Measurements from ENCODE around the gene FLYWCH2.
"Not testable (repeated sequence)": the region's sequence is repeated elsewhere in the genome, so short reads cannot be mapped to it uniquely, and the experiment has no call there.

The FLYWCH2 gene

GRCh38 chr16:2912330-2913199 is 29.6 kb downstream of the FLYWCH2 start:
- no peak for DNase-seq (ENCODE audit: low read depth in 2 of 2)

GRCh38 chr16:2913603-2914002 is 30.6 kb downstream of the FLYWCH2 start:
- DNase-seq (ENCODE audit: low read depth in 2 of 2): no peak

DNA sequence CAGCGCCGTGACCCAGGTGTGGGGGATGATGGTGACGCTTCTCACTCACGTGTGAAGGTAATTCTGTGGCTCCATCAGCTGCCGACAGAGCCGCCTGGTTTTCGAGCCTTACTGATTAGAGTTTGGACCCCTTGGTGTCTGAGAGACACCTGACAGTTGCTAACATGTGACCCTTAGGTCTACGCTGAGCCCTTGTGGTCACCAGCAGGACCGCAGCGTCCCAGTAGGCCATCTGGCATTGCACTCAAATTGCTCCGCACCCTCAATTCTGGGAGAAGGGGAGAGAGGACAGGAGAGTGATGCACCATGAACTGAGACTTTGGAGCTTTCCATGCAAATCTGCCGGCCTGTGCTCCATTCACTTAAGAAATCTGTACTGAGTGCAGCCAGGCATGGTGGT is 31.2 kb downstream of the FLYWCH2 start:
- DNase-seq (ENCODE audit: low read depth in 2 of 2): no peak

DNA sequence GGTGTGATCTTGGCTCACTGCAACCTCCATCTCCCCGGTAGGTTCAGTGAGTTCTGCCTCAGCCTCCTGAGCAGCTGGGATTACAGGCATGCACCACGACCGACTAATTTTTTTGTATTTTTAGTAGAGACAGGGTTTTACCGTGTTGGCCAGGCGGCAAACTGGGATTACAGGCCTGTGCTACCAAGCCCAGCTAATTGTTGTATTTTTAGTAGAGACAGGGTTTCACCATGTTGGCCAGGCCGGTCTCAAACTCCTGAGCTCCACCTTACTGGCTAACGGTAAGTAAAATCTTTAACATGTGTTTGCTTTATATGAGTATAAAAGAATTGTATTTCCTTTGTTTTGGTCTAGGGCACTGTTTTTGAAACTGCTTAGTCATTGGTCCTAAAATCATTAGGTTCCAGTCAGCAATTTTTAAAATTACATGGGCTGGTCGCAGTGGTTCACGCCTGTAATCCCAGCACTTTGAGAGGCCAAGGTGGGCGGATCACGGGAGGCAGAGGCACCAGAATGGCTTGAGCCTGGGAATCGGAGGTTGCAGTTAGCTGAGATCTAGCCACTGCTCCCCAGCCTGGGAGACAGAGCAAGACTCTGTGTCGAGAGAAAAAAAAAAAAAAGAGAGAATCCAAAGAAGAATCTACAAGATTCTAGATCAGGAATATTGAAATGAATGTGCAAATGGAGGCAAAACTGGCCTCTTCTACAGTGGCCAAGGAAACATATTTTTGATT is 32.3 kb downstream of the FLYWCH2 start:
- no peak for DNase-seq (ENCODE audit: low read depth in 2 of 2)

DNA sequence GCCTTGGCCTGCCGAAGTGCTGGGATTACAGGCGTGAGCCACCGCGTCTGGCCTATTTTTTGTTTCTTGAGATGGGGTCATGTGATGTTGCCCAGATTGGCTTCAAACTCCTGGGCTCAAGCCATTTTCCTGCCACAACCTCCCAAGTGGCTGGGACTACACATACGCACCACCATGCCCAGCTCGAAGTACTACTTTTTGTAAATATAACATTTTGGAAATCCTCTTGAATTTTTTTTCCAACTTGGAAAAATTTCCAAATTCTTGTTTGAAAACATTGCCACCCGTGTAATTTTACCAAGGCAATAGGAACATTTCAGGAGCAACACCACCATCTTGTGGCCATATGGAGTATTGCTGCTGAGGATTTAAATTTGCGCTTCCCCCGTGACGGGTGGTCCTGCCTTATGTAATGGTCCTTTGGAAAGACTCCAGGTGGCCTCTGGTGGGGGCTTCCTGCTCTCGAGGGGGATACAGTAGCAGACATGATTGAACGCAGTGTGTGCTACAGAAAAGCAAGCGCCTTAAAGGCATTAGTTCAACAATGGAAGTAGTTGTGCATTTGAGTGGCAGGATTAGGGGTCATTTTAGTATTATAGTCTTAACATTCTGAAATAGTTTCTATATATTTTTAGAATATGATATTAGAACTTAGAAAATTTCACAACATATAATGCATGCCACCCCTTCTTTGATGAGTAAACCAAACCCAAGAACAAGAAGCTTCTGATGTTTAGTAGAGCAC is 36.7 kb downstream of the FLYWCH2 start:
- peak in 1 of 2 donors; percentile 44 for DNase-seq (ENCODE audit: low read depth in 2 of 2)

- no peak for DNase-seq (ENCODE audit: low read depth in 2 of 2)
Measured at GRCh38 chr16:2923481-2923880, 40.5 kb downstream of the FLYWCH2 start.

GRCh38 chr16:2924901-2925755 is 42.1 kb downstream of the FLYWCH2 start:
- DNase-seq (ENCODE audit: low read depth in 2 of 2): no peak

GRCh38 chr16:2925951-2926649 is 43.1 kb downstream of the FLYWCH2 start:
- DNase-seq (ENCODE audit: low read depth in 2 of 2): no peak

DNA sequence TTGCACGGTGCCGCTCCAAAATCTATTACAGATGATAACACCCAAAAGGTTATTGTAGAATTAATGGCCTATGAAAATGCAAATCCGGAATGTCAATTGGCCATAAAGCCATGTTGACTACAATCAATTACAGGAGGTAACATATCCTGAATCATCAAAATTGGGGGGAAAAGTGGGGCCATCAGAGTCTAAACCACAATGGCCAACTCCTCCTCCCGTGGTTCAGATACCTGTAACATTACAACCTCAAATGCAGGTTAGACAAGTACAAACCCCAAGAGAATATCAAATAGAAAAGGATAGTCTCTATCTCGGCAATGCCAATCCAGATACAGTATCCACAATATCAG is 43.6 kb downstream of the FLYWCH2 start:
- no peak for DNase-seq (ENCODE audit: low read depth in 2 of 2)

GRCh38 chr16:2927010-2927646 is 44.1 kb downstream of the FLYWCH2 start:
- DNase-seq (ENCODE audit: low read depth in 2 of 2): peak; percentile 68 to 76

DNA sequence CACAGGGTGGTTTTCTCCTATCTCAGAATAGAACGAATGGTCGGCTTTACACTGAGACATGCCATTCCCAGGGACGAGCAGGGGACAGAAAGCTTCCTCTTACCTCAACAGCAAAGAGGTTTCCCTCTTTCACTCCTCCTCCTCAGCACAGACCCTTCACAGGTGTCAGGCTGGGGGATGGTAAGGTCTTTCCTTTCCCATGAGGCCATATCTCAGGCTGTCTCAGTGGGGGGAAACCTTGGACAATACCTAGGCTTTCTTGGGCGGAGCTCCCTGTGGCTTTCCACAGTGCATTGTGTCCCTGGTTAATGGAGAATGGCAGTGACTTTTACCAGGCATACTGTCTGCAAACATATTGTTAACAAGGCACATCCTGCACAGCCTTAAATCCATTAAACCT is 45.1 kb downstream of the FLYWCH2 start:
- not testable (repeated sequence) for DNase-seq (ENCODE audit: low read depth in 2 of 2)

GRCh38 chr16:2928796-2929195 is 45.8 kb downstream of the FLYWCH2 start:
- DNase-seq (ENCODE audit: low read depth in 2 of 2): no peak

DNA sequence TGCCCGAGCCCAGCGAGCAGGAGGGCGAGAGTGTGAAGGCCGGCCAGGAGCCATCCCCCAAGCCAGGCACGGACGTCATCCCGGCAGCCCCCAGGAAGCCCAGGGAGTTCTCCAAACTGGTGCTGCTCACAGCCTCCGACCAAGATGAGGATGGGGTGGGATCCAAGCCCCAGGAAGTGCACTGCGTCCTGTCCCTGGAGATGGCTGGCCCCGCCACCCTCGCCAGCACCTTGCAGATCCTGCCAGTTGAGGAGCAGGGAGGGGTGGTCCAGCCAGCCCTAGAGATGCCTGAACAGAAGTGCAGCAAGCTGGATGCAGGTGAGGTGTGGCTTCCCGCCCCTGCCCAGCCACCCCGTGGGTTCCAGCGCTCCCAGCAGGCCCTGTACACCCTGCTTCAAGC is 46.7 kb downstream of the FLYWCH2 start:
- DNase-seq (ENCODE audit: low read depth in 2 of 2): no peak

GRCh38 chr16:2930236-2930635 is 47.2 kb downstream of the FLYWCH2 start:
- no peak for DNase-seq (ENCODE audit: low read depth in 2 of 2)

DNA sequence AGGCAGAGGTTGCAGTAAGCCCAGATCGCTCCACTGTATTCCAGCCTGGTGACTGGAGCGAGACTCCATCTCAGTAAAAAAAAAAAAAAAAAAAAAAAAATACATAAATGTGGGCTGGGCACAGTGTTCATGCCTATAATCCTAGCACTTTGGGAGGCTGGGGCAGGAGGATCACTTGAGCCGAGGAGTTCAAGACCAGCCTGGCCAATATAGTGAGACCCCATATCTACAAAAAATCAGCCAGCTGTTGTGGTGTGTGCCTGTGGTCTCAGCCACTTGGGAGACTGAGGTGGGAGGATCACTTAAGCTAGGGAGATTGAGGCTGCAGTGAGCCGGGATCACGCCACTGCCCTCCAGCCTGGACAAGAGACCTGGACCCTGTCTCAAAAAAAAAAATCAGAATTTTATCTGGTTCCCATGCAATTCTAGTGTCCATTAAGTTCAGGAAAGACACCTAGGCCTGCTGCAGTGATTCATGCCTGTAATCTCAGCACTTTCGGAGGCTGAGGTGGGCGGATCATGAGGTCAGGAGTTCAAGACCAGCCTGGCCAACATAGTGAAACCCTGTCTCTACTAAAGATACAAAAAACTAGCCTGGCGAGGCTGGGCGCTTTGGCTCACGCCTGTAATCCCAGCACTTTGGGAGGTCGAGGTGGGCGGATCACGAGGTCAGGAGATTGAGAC is 48.4 kb downstream of the FLYWCH2 start:
- not testable (repeated sequence) for DNase-seq (ENCODE audit: low read depth in 2 of 2)

GRCh38 chr16:2933136-2933535 is 50.1 kb downstream of the FLYWCH2 start:
- no peak for DNase-seq (ENCODE audit: low read depth in 2 of 2)

GRCh38 chr16:2933701-2934100 is 50.7 kb downstream of the FLYWCH2 start:
- DNase-seq (ENCODE audit: low read depth in 2 of 2): no peak

DNA sequence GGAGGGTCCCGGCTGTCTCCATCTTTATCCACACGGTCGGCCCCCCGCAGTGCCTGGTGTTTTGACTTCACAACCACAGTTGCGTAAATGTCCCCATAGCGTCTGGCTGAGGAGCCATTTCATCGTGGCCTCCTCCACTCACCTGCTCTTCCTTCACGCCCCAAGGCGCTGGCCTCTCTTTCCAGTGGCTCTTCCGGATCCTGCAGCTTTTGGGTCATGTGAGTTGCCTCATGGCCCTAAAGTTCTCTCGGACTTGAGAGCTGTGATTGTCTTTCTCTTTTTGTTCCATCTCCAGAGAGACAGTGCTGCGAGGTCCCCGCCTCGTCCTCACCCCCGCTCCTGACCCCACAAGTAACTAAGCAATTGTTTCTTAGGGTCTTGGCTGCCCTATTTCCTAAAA is 51.4 kb downstream of the FLYWCH2 start:
- DNase-seq (ENCODE audit: low read depth in 2 of 2): no peak

DNA sequence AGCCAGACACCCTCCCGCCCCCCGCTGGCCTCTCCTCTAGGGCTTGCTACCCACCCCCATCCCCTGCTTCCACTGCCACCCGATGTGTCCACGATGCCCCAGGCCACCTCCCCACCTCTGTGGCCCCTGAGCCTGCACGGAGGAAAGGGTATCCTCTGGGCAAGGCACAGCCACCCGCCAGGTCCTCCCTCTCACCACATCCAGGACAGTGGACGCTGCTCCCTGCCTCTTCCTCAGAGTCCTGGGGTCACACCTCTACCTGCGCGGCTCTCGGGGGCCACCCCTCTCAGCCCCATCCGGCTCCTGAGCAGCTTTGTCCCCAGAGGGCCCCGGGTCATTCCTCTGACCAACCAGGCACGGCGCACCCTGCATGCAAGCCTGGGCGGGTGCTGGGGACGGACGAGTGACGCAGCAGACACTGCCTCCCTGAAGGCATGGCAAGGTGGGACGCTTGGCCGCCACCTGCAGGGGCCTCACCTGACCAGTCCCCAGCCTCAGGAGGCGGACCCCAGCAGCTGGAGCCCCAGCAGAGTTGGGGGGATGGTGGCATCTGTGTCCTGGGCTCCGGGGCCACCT is 53.5 kb downstream of the FLYWCH2 start:
- DNase-seq (ENCODE audit: low read depth in 2 of 2): no peak
